ENCODE data around the gene TRPT1.
A peak's percentile ranks its signal among the peaks of the same experiment; 100 is the strongest.

The TRPT1 gene

GRCh38 chr11:64251016-64251752, 25.2 kb upstream of the TRPT1 start, which contains the start of gene PLCB3:
Gene PLCB3 (plus strand): TSS chr11:64251530. CDS start chr11:64251650, 120 bp downstream.
- H3K4me1 ChIP-seq (ENCODE audit: insufficient read depth, insufficient read length): peaks cover 38% of the 10 kb centered on the region
- H3K4me3 ChIP-seq (ENCODE audit: insufficient read length, low read depth): peak within 1 kb of the TSS; percentile 81
- DNase-seq (ENCODE audit: low read depth, low spot score): no peak
- no peaks in the 10 kb centered on the region for H3K9me3 ChIP-seq (ENCODE audit: insufficient read depth, low read length)
- peak within 1 kb of the TSS; percentile 92 for H3K9ac ChIP-seq (ENCODE audit: insufficient read length, low read depth)
- TF ChIP-seq SUZ12 (IDR thresholded peaks at IDR 0.05; ENCODE audit: extremely low read depth, insufficient read depth, insufficient read length): no peak
- no peak for TF ChIP-seq ZNF274 (IDR thresholded peaks at IDR 0.05; ENCODE audit: low read depth, low read length)
- TF ChIP-seq YY1 (IDR thresholded peaks at IDR 0.05; ENCODE audit: insufficient read depth, insufficient read length): no peak
- H3K27me3 ChIP-seq (ENCODE audit: insufficient read depth, insufficient read length): no peaks in the 10 kb centered on the region
- H3K36me3 ChIP-seq (ENCODE audit: insufficient read depth, insufficient read length, low read length): peaks cover 32% of the 10 kb centered on the region

GRCh38 chr11:64250415-64251015, 24.5 kb upstream of the TRPT1 start:
- Histone ChIP-seq H3K4me1 (ENCODE audit: insufficient read depth, insufficient read length) (peaks cover 38% of the 10 kb centered on the region), H3K9me3 (ENCODE audit: insufficient read depth, low read length) (no peaks in the 10 kb centered on the region), H3K4me3 (ENCODE audit: insufficient read length, low read depth) (peak overlapping the region; percentile 65), H3K27me3 (ENCODE audit: insufficient read depth, insufficient read length) (no peaks in the 10 kb centered on the region), H3K9ac (ENCODE audit: insufficient read length, low read depth) (peak overlapping the region; percentile 84), H3K36me3 (ENCODE audit: insufficient read depth, insufficient read length, low read length) (peaks cover 30% of the 10 kb centered on the region)
- TF ChIP-seq ZNF274 (IDR thresholded peaks at IDR 0.05; ENCODE audit: low read depth, low read length): no peak
- TF ChIP-seq SUZ12 (IDR thresholded peaks at IDR 0.05; ENCODE audit: extremely low read depth, insufficient read depth, insufficient read length): no peak
- no peak for TF ChIP-seq YY1 (IDR thresholded peaks at IDR 0.05; ENCODE audit: insufficient read depth, insufficient read length)
- DNase-seq (ENCODE audit: low read depth, low spot score): no peak

- Histone ChIP-seq H3K9ac (ENCODE audit: insufficient read length, low read depth) (peak overlapping the region; percentile 90), H3K9me3 (ENCODE audit: insufficient read depth, low read length) (no peaks in the 10 kb centered on the region), H3K27me3 (ENCODE audit: insufficient read depth, insufficient read length) (no peaks in the 10 kb centered on the region), H3K4me1 (ENCODE audit: insufficient read depth, insufficient read length) (peaks cover 40% of the 10 kb centered on the region), H3K36me3 (ENCODE audit: insufficient read depth, insufficient read length, low read length) (peaks cover 31% of the 10 kb centered on the region), H3K4me3 (ENCODE audit: insufficient read length, low read depth) (no peak overlapping the region)
- DNase-seq (ENCODE audit: low read depth, low spot score): peak; percentile 92
- no peak for TF ChIP-seq ZNF274 (IDR thresholded peaks at IDR 0.05; ENCODE audit: low read depth, low read length)
- TF ChIP-seq YY1 (IDR thresholded peaks at IDR 0.05; ENCODE audit: insufficient read depth, insufficient read length): no peak
- TF ChIP-seq SUZ12 (IDR thresholded peaks at IDR 0.05; ENCODE audit: extremely low read depth, insufficient read depth, insufficient read length): no peak
These were observed 23.8 kb upstream of the TRPT1 start for GRCh38 chr11:64249563-64250414.

- Histone ChIP-seq H3K27me3 (ENCODE audit: insufficient read depth, insufficient read length) (no peaks in the 10 kb centered on the region), H3K9me3 (ENCODE audit: insufficient read depth, low read length) (no peaks in the 10 kb centered on the region), H3K36me3 (ENCODE audit: insufficient read depth, insufficient read length, low read length) (peaks cover 30% of the 10 kb centered on the region), H3K4me3 (ENCODE audit: insufficient read length, low read depth) (no peak overlapping the region), H3K9ac (ENCODE audit: insufficient read length, low read depth) (peak overlapping the region; percentile 90), H3K4me1 (ENCODE audit: insufficient read depth, insufficient read length) (peaks cover 42% of the 10 kb centered on the region)
- DNase-seq (ENCODE audit: low read depth, low spot score): no peak
- TF ChIP-seq YY1 (IDR thresholded peaks at IDR 0.05; ENCODE audit: insufficient read depth, insufficient read length) (no peak), ZNF274 (IDR thresholded peaks at IDR 0.05; ENCODE audit: low read depth, low read length) (no peak), SUZ12 (IDR thresholded peaks at IDR 0.05; ENCODE audit: extremely low read depth, insufficient read depth, insufficient read length) (no peak)
These were observed 23.1 kb upstream of the TRPT1 start for GRCh38 chr11:64249038-64249437.

GRCh38 chr11:64248578-64248977, 22.6 kb upstream of the TRPT1 start:
- Histone ChIP-seq H3K9ac (ENCODE audit: insufficient read length, low read depth) (peak overlapping the region; percentile 90), H3K36me3 (ENCODE audit: insufficient read depth, insufficient read length, low read length) (peaks cover 31% of the 10 kb centered on the region), H3K9me3 (ENCODE audit: insufficient read depth, low read length) (no peaks in the 10 kb centered on the region), H3K4me1 (ENCODE audit: insufficient read depth, insufficient read length) (peaks cover 45% of the 10 kb centered on the region), H3K27me3 (ENCODE audit: insufficient read depth, insufficient read length) (no peaks in the 10 kb centered on the region), H3K4me3 (ENCODE audit: insufficient read length, low read depth) (no peak overlapping the region)
- DNase-seq (ENCODE audit: low read depth, low spot score): no peak
- TF ChIP-seq YY1 (IDR thresholded peaks at IDR 0.05; ENCODE audit: insufficient read depth, insufficient read length): no peak
- TF ChIP-seq SUZ12 (IDR thresholded peaks at IDR 0.05; ENCODE audit: extremely low read depth, insufficient read depth, insufficient read length): no peak
- TF ChIP-seq ZNF274 (IDR thresholded peaks at IDR 0.05; ENCODE audit: low read depth, low read length): no peak

- H3K27me3 ChIP-seq (ENCODE audit: insufficient read depth, insufficient read length): no peaks in the 10 kb centered on the region
- peak overlapping the region; percentile 81 for H3K4me3 ChIP-seq (ENCODE audit: insufficient read length, low read depth)
- H3K36me3 ChIP-seq (ENCODE audit: insufficient read depth, insufficient read length, low read length): peaks cover 31% of the 10 kb centered on the region
- no peak for DNase-seq (ENCODE audit: low read depth, low spot score)
- peak overlapping the region; percentile 90 for H3K9ac ChIP-seq (ENCODE audit: insufficient read length, low read depth)
- peaks cover 47% of the 10 kb centered on the region for H3K4me1 ChIP-seq (ENCODE audit: insufficient read depth, insufficient read length)
- TF ChIP-seq ZNF274 (IDR thresholded peaks at IDR 0.05; ENCODE audit: low read depth, low read length): no peak
- TF ChIP-seq SUZ12 (IDR thresholded peaks at IDR 0.05; ENCODE audit: extremely low read depth, insufficient read depth, insufficient read length): no peak
- TF ChIP-seq YY1 (IDR thresholded peaks at IDR 0.05; ENCODE audit: insufficient read depth, insufficient read length): no peak
- no peaks in the 10 kb centered on the region for H3K9me3 ChIP-seq (ENCODE audit: insufficient read depth, low read length)
These were observed 21.9 kb upstream of the TRPT1 start for GRCh38 chr11:64247729-64248531.

Data from NT2/D1 (cell line).